ENCODE measurements around the gene ST6GALNAC3. TPM values are rescaled to one million over a fixed set of nuclear protein-coding genes. Genes with fewer than 3 reads are reported as not detected.

The ST6GALNAC3 gene
- total RNA-seq, 1 donor from 2014 or later, result 4.7 TPM

- Mint-ChIP-seq H3K9me3 (ENCODE audit: low read depth) (peaks cover 5% of the 10 kb centered on the region), H3K4me1 (ENCODE audit: low read depth) (peaks cover 21% of the 10 kb centered on the region), H3K27ac (ENCODE audit: unreplicated experiment) (no peak overlapping the region), H3K27me3 (ENCODE audit: low read depth) (no peaks in the 10 kb centered on the region), H3K36me3 (ENCODE audit: low read depth) (no peaks in the 10 kb centered on the region), H3K4me3 (ENCODE audit: unreplicated experiment) (no peak overlapping the region)
- TF ChIP-seq, protein P1, sequence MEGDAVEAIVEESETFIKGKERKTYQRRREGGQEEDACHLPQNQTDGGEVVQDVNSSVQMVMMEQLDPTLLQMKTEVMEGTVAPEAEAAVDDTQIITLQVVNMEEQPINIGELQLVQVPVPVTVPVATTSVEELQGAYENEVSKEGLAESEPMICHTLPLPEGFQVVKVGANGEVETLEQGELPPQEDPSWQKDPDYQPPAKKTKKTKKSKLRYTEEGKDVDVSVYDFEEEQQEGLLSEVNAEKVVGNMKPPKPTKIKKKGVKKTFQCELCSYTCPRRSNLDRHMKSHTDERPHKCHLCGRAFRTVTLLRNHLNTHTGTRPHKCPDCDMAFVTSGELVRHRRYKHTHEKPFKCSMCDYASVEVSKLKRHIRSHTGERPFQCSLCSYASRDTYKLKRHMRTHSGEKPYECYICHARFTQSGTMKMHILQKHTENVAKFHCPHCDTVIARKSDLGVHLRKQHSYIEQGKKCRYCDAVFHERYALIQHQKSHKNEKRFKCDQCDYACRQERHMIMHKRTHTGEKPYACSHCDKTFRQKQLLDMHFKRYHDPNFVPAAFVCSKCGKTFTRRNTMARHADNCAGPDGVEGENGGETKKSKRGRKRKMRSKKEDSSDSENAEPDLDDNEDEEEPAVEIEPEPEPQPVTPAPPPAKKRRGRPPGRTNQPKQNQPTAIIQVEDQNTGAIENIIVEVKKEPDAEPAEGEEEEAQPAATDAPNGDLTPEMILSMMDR (IDR thresholded peaks at IDR 0.05), result no peak
- DNase-seq (ENCODE audit: low spot score), result no peak
Measured at GRCh38 chr1:76343356-76343755, 268.8 kb downstream of the ST6GALNAC3 start.

- Mint-ChIP-seq H3K4me1 (ENCODE audit: low read depth) (no peaks in the 10 kb centered on the region), H3K27me3 (ENCODE audit: low read depth) (no peaks in the 10 kb centered on the region), H3K4me3 (ENCODE audit: unreplicated experiment) (no peak overlapping the region), H3K9me3 (ENCODE audit: low read depth) (peaks cover 2% of the 10 kb centered on the region), H3K27ac (ENCODE audit: unreplicated experiment) (no peak overlapping the region), H3K36me3 (ENCODE audit: low read depth) (peaks cover 2% of the 10 kb centered on the region)
- TF ChIP-seq, protein P1 (IDR thresholded peaks at IDR 0.05), result no peak
- DNase-seq (ENCODE audit: low spot score), result no peak
Measured at GRCh38 chr1:76351655-76352054, 277.1 kb downstream of the ST6GALNAC3 start.

- Mint-ChIP-seq H3K4me1 (ENCODE audit: low read depth) (no peaks in the 10 kb centered on the region), H3K9me3 (ENCODE audit: low read depth) (peaks cover 2% of the 10 kb centered on the region), H3K36me3 (ENCODE audit: low read depth) (peaks cover 2% of the 10 kb centered on the region), H3K27ac (ENCODE audit: unreplicated experiment) (no peak overlapping the region), H3K27me3 (ENCODE audit: low read depth) (no peaks in the 10 kb centered on the region), H3K4me3 (ENCODE audit: unreplicated experiment) (no peak overlapping the region)
- no peak for DNase-seq (ENCODE audit: low spot score)
- TF ChIP-seq, protein P1 (IDR thresholded peaks at IDR 0.05), result no peak
Measured at GRCh38 chr1:76352741-76353435, 278.3 kb downstream of the ST6GALNAC3 start.

- Mint-ChIP-seq H3K27ac (ENCODE audit: unreplicated experiment) (no peak overlapping the region), H3K9me3 (ENCODE audit: low read depth) (peaks cover 2% of the 10 kb centered on the region), H3K4me1 (ENCODE audit: low read depth) (no peaks in the 10 kb centered on the region), H3K27me3 (ENCODE audit: low read depth) (no peaks in the 10 kb centered on the region), H3K4me3 (ENCODE audit: unreplicated experiment) (no peak overlapping the region), H3K36me3 (ENCODE audit: low read depth) (peaks cover 2% of the 10 kb centered on the region)
- DNase-seq (ENCODE audit: low spot score), result no peak
- TF ChIP-seq, protein P1 (IDR thresholded peaks at IDR 0.05), result no peak
Measured at GRCh38 chr1:76354236-76354635, 279.7 kb downstream of the ST6GALNAC3 start.

DNA sequence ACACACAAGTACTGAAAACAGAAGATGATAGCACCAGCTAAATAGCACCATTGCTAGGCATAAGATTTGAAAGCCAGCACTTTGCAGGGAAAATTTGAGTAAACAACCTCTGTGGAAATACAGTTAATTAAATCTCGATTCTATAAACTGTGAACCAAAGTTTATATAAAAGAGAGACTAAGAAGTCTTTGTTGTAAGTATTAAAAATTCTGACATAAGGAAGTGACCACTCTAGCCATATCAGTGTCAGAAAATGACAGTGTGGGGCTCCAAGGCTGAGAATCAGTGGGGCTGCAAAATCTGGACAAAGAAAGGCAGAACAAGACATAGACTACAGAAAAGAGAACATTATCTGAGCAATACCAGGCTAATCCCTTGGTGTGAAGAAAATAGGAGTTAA lies 292.2 kb downstream of the ST6GALNAC3 start:
- H3K27me3 Mint-ChIP-seq (ENCODE audit: low read depth), result no peaks in the 10 kb centered on the region
- TF ChIP-seq, protein P1 (IDR thresholded peaks at IDR 0.05), result no peak
- no peak overlapping the region for H3K4me3 Mint-ChIP-seq (ENCODE audit: unreplicated experiment)
- peaks cover 11% of the 10 kb centered on the region for H3K4me1 Mint-ChIP-seq (ENCODE audit: low read depth)
- no peaks in the 10 kb centered on the region for H3K36me3 Mint-ChIP-seq (ENCODE audit: low read depth)
- no peak overlapping the region for H3K27ac Mint-ChIP-seq (ENCODE audit: unreplicated experiment)
- no peaks in the 10 kb centered on the region for H3K9me3 Mint-ChIP-seq (ENCODE audit: low read depth)
- DNase-seq (ENCODE audit: low spot score), result no peak
